GM19035 (cell line): ENCODE data around the gene GPR142.

Source experiments
- ATAC-seq: cut with Tn5 transposase; IDR thresholded peaks from one replicate; pipeline ENCODE4 v1.9.1; 2021; ENCODE audit not compliant: unreplicated experiment

GPR142 gene

GRCh38 chr17:74343526-74344284 is 23.6 kb upstream of the GPR142 start:
- ATAC-seq, result no peak

- no peak for ATAC-seq
Observed at GRCh38 chr17:74344658-74345057, 22.6 kb upstream of the GPR142 start.

GRCh38 chr17:74345433-74346241 is 21.7 kb upstream of the GPR142 start:
- no peak for ATAC-seq

- no peak for ATAC-seq
Observed at GRCh38 chr17:74347646-74348045, 19.7 kb upstream of the GPR142 start.

- ATAC-seq, result no peak
Observed at GRCh38 chr17:74349120-74349519, 18.2 kb upstream of the GPR142 start.

- ATAC-seq, result no peak
Observed at GRCh38 chr17:74350486-74350885, 16.8 kb upstream of the GPR142 start.

- ATAC-seq, result no peak
Observed at GRCh38 chr17:74351552-74352210, 15.6 kb upstream of the GPR142 start.

- no peak for ATAC-seq
Observed at GRCh38 chr17:74353446-74354060, 13.8 kb upstream of the GPR142 start.

- no peak for ATAC-seq
Observed at GRCh38 chr17:74354123-74354522, 13.2 kb upstream of the GPR142 start.

GRCh38 chr17:74354561-74354960 is 12.7 kb upstream of the GPR142 start:
- ATAC-seq, result no peak

GRCh38 chr17:74355065-74355464 is 12.2 kb upstream of the GPR142 start:
- no peak for ATAC-seq

GRCh38 chr17:74356646-74357465 is 10.4 kb upstream of the GPR142 start:
- no peak for ATAC-seq

- no peak for ATAC-seq
Observed at GRCh38 chr17:74357466-74357809, 9.9 kb upstream of the GPR142 start.

GRCh38 chr17:74358697-74359096 is 8.6 kb upstream of the GPR142 start:
- ATAC-seq, result no peak

GRCh38 chr17:74359916-74360315 is 7.4 kb upstream of the GPR142 start:
- ATAC-seq, result no peak

- no peak for ATAC-seq
Observed at GRCh38 chr17:74360899-74361229, 6.4 kb upstream of the GPR142 start.

- no peak for ATAC-seq
Observed at GRCh38 chr17:74361230-74362068, 5.9 kb upstream of the GPR142 start, which contains the start of gene BTBD17. BTBD17 (minus strand) TSS chr17:74361868; CDS start chr17:74361819, 49 bp downstream.

- no peak for ATAC-seq
Observed at GRCh38 chr17:74362069-74362405, 5.3 kb upstream of the GPR142 start.

GRCh38 chr17:74362810-74363498 is 4.4 kb upstream of the GPR142 start:
- ATAC-seq, result no peak
